Stimulated activated CD8-positive, alpha-beta memory T cell treated with anti-CD3 and anti-CD28 coated beads, Interleukin-4, amount 100 ng/mL, for 48 hours (primary cell): ENCODE measurements around the gene HMX3.

Experiments
- DNase-seq: peaks from one replicate; pipeline ENCODE4 v3.0.0-alpha.2; 2020

The HMX3 gene

DNA sequence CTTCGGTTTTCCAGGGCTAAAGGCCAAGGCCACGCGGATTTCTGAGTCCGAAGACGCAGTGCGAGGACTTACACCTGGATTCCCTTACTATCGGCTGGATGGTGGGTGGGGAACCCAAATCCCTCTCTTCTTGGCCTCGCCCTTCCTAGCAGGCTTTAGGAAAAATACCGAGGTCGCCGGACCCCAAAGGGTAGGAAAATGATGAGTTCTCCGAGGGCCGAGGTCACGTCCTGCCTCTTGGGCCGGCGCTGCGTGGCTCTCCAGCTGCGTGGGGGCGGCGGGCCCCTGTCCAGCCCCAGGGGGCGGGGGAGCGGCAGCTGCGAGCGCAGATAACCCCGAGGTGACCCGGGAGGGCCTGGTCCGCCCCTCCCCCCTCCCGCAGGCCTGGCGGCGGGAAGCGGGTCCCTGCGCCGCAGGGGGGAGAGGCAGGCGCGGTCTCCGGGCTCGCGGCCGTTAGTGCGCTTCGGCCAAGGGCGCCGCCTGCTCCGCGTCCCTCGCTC is 805 bp upstream of the HMX3 start:
- no peak for DNase-seq

DNA sequence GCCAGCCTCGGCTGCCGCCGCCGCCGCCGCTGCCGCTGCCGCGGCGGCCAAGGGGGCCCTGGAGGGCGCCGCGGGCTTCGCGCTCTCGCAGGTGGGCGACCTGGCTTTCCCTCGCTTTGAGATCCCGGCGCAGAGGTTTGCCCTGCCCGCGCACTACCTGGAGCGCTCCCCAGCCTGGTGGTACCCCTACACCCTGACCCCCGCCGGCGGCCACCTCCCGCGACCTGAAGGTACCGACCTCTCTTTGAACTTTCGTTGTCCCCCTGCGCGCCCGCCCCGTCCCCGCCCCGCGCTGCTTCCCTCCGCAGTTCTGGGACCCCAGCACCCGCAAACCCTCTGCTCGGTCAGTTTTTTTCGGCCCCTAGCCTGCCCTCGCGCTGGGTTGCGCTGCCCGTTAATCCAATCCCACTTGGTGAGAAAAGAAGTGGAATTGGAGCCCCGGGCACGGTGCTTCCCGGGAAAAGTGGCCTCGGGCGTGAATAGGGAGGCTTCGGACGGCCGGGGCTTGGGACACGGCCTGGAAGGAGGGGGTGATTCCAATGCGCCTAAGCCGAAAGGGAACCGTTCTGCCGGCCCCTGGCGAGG is 543 bp downstream of the HMX3 start:
- no peak for DNase-seq

DNA sequence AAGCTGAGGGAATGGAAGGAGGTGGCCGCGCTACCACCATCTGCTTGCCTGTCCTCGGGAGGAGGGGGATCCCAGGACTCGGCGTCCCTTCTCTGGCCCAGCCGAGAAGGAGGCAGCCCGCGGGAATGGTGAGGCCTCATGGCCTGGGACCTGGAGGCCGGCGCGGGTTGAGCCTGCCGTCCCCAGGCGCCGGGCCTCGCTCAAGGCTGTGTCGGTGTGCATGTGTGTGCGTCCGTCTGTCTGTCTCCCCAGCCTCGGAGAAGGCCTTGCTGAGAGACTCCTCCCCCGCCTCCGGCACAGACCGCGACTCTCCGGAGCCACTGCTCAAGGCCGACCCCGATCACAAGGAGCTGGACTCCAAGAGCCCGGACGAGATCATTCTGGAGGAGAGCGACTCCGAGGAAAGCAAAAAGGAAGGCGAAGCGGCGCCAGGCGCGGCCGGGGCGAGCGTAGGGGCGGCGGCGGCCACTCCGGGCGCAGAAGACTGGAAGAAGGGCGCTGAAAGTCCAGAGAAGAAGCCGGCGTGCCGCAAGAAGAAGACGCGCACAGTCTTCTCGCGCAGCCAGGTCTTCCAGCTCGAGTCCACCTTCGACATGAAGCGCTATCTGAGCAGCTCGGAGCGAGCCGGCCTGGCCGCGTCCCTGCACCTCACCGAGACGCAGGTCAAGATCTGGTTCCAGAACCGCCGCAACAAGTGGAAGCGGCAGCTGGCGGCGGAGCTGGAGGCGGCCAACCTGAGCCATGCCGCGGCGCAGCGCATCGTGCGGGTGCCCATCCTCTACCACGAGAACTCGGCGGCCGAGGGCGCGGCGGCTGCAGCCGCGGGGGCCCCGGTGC is 1.3 kb downstream of the HMX3 start:
- DNase-seq = peak; percentile 44

DNA sequence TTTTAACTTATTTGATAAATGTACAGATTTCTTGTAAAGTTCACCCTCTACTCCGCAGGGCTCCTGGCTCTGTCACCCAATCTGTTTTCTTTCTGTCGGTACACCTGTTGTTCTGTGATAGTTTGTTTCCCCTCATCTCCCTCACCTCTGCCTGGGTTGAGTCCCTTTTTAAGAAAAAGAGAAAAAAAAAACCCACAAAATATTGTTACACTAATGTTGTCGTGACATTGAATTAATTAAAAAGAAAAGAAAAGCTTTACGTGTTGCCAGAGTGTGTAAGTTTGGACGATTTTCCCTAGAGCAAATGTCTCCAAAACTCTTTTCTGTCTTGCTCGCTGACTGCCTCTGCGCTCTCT is 3.4 kb downstream of the HMX3 start:
- no peak for DNase-seq

DNA sequence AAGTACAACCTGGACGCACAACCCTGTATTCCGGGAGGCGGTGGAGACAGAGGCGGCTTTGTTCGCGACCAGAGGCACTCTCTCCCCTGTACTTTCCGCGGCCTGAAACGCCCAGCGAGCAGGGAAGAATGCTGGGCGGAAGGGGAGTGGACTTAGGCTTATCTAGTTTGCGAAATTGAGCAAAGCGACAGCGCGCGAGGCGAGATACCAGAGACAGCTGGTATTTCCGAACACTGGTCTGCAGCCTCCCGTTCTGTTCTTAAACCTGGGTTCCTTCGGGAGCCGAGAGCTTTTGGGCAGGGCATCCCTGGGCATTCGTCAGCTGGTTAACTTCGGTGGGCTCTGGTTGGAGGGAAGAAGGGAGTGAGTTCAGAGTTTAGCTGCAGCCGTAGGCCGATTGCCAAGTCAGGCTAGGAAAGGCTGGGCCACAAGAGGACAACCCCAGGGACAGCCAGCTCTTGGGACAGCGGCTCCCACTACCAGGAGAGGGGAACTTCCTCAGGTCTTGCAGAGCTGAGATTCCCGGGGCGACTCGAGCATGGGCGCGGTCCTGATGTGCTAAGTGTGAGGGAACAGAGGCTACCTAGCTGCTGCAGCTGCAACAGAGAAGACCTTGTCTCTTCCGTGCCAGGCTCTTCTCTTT is 3.9 kb downstream of the HMX3 start:
- peak; percentile 32 for DNase-seq

DNA sequence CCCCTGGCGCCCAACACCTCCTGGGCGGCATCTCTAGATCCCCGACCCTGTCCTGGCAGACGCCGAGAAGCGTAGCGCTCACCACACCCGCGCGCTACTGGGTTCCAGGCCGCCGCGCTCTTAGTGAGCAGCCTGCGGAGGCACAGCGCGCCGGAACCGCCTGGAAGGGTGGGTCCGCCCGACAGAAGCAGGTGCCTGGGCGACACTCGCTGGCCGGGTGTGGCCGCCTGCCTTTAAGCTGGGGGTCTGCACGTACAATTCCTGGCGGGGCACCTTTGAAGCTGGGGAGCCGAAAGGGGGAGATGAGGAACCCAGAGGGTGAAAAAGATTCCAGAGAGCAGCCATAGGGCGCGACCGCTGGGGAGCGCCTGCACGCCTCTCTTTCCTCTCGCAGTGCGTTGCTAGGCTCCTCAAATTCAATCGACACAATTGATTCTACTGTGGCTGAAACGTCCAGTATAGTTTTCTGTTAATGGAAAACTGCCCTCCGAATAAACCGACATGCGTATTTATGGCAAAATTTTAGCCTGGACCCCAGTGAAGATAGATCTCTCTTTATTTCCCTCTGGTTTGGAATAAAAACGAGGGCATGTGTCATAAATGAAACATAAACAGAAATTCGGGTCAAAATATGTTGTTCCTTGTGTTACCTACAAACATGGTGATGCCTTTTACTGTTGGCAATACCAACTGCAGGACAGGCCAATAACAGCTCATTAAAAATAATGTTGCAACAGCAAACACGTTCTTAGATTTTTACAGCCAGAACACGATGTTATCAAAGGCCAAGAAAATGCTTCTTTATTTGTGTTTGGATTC is 4.6 kb downstream of the HMX3 start:
- DNase-seq = peak; percentile 39

DNA sequence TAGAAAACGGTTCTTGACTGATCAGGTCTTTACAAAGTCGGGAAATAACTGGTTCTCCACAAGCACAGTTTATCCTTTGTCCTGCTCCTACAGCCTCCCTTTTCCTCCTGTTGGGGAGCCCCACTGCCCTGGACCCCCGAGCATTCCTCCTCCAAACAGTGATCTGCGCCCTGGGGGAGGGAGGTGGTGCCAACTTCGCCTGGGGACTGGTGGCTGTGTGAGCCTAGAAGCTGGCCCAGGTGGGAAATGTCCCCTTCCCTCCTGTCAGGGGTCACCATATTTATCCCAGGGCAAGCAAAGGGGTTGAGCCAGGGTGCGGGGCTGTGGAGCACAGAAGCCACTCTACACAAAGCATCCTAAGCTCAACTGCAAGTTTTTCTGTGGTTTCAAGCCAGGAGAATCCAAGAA is 5.2 kb downstream of the HMX3 start:
- no peak for DNase-seq

DNA sequence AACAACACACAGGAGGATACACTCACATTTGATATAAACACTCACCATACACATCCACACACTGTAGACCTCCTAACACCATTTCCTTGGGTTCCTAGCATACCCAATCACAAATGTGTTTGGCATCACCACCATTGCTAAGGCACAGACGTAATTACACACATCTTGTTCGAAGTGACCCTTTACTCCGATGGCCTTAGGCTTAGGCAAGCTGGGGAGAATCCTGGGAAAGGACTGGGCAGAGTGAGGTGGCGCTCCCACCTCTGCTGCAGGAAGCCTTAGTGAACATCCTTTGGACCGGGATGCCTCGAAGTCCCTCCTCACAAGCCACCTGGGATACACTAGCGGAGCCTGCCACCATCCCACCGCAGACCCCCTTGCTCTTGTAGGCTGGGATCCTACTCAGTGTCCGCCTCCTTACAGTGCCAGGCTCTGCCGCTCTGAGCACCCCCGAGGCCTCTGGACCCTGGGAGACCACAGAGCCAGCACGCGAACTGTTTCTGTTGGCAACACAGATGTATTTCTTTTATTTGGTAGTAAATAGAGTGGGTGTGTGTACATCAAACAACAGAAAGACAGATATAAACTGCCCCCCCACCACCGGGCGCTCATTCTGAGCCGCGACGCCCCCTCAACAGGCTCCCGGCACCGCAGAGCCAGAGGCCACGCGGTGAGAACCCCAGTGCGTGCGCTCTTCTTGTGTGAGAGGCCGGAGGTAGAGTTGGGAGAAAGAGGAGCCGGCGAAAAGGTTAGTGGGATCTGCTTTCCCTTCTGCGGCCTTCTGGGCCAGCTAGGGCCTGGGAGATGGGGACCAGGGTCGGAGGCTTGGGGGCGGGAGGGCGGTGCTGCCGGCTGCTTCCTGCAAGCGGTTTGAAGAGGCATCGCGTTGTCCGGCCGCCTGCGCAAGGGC is 6.3 kb downstream of the HMX3 start:
- DNase-seq = no peak

DNA sequence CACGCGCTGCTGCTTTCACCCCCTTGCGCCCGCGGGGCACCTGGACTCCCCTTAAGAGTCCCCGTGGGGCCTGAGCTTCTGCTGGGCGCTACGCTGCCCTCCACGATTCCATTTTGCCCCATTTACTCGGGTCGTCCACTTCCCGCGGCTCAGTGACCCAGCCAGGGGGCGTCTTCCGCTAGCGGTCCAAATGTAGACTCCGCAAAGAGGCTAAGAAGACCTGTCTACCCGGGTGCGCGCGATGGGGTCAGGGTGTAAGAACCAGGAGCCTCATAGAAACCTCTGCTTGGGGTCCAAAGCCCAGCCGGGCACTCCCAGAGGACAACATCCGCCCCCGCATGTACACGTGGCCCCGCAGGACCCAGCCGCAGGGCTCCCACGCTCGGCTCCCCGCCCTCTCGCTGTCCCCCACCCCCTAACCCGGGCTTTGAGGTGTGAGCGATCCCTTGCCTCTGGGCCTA is 7.0 kb downstream of the HMX3 start:
- DNase-seq = no peak

DNA sequence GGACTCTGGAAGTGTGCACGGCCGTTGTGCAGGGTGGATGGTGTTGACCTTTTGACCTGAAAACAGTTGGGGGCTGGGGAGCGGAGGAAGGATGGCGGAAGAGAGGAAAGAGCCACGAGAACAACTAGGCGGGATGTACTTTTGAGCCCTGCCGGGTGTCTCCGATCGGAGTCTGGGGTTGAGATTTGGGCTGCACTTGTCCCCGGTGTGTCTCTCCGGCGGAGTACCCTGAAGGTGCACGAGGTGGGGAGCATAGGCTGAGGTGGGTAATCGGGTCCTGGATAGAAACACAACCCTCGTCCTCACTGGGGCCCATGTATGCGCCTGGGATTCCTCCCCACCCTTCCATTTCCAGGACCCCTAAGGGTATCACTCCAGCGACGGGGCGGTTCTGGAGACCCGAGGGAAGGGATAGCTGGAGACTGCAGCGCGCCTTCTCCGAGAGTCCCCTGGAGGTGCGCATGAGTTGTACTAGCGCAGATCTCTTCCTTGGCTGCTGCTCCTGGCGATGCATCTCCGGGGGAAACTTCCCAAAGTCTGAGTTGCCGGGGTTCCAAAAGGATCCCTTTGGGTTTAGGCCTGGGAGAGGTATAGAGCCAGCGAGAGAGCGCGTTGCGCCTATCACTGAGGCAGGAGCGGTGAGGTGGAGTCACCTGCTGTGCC is 7.5 kb downstream of the HMX3 start:
- no peak for DNase-seq

DNA sequence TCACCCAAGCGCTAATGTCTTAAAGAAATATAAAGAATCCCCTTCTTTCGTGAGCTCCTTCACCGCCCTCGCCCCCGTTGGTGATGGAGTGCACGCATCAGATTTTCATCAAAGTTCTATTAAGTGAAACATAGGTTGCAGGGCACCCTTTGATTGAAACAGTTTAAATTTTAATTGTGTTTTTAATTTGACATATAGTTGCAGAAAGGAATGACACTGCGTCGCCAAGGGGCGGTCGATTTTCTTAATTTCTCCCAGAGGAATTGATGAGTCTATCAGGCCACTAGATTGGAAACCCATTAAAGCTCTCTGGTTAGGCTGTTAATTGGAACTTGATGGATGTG is 8.0 kb downstream of the HMX3 start:
- DNase-seq = no peak

DNA sequence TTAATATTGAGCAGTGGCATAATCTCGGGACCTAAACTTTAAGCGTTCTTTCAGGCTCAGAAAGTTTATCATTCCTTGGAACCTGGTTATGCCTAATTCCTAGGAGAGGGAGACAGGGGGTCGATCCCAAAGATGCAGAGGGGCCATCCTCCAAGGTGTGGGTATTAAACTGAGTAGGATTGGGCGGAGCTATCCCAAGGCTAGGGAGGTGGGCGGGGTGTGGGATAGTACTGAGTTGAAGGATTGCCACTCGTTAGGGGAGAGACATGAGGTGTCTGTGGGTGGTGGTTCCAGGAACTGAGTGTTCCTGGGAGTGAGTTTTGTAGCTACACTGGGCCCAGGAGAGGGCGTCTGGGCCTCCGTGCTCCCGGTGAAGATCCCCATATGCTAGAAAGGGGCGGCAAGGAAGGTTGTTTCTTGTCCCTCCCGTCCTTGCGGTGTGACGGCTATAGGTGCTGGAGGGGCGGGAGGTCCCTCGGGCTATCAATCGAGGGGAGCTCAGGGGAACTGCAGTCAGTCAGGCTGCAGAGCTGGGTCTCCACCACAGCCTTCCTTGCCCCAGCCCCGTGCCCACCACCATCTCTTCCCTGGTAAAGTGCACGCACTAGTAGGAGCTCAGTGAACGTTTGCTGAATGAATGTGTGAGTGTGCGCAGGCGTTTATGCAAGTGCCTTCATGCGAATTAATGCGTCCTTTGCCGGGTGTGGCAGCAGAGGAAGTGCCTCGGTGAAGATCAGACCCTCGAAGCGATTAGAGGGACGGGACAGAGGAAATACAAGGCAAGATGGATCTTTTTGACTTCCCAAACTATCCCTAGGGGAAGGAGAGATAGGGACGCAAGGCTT is 9.1 kb downstream of the HMX3 start:
- no peak for DNase-seq

DNA sequence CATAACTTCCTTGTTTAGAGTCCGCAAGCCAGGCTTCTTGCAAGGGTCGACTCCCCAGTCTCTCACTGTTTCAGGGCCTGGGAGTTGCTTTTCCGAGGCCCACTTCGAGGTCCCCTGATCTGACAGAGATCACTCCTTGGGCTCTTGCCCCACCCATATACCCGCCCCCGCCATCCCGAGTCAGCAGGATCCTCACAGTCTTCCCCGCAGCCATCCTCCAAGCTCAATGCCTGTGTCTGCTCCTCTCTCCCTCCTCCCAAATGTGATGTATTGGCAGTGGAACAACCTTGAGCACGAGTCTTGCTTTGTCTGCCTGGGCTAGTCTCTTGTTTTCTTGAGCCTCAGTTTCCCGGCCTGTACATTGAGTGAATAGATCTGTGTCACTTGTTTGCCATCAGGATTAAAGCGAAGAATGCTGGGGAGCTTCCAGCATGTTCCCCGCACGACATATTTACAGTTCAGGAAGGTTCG is 9.8 kb downstream of the HMX3 start:
- DNase-seq = no peak

DNA sequence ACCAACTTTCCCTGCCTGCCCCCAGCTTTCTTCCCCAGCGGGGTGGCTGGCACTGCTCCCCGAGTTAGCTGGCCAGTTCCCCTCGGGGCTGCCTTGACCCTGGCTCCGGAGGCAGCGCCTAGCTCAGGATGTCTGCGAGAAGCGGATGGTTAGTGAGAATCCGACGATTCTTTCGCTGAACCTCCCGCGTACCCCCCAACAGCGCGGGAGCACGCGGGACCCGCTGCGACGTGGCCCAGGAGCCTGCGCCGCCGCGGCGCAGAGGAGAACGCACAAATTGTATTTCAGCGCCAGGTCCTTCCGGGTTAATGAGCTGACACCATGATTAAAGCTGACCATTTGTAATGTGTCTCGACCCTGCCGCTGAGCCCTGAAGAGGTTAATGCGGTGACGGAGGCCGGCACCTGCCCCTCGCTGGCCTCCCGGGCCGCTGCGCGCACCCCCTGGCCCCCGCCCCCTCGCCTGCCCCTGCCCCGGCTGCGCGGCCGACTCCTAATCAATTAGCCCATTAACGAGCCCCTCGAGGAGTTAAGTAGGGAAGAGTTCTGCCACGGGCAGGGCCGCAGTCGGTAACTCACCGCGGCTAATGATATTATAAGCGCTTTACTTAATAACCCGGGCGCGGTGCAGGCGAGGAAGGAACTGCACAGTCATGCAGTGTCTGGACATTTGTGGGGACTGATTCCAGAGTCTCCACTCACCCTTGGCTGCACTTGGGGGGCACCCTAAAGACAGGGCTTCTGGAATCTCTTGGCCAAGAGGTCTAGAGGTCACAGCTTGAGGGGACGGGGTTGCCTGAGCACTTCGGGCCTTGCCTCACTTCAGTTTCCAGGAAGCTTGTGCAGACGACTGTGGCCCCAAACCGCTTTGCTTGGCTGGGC is 10.5 kb downstream of the HMX3 start:
- no peak for DNase-seq

DNA sequence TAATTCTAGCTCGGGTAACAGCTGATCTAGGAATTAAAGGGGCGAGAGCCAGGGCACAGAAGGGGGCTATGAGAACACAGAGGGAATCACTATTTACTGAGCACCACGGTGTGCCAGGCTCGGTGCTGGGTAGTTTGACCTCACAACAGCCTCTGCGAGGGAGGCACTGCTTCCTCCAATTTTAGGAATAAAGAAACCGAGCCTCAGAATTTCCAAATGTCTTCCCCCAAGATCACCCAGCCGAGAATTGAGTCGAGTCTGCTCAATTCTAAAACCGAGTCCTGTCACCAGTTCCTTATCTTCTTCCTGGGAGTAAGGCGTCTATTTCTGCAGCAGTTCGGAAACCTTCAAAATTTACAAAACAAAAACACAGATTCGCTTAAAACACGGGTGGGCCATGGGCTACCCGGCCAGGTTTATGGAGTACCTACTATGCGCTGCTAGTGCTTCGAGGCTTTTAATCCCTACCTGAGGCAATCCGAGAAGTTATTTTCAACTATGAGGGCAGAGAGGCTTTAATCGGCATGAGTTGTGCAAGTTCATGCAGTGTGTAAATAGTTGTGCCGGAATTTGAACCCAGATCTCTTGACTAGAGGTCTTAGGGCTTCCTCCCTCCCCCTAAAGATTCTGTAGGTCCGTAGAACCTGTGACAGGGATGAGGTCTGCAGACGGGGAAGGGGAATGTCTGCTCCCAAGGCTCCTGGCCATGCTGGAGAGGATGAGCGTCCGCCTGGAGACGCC is 11.3 kb downstream of the HMX3 start:
- DNase-seq = no peak

DNA sequence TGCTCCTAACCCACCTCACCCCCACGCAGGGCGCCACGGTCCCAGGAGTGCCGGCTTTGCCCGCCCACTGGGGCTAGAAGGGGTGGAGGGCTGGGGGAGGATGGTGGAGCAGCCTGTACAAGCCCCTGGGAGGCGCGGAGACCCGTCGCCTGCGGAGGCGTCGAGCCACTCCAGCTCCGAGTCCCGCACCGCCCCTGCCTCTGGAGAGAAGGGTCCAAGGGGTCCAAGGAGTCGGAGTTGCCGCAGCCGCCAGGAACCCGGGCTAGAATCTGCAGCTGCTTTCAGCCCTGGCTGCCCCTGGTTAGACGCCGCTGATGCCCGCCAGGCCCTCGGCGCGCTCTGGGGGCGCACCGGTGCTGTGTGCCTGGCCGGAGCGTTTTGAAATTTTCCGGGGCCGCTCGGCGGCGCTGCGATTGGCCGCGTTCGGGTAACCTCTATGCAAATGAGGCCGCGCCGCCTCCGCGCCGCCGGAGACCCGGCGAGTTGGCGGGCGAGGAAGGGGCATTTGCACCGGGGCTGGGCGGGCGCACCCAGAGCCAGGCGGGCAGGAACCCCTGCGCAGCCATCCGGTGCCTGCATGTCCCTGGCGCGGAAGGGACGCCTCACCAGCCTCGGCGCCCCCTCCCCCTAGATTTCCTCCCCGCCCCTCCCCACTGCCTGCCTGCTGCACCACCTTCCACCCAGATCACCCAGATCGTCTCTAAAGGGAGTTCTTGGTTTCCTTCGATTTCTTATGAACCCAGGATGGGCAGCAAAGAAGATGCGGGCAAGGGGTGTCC is 12.1 kb downstream of the HMX3 start, which contains the start of gene HMX2:
TSS of gene HMX2 (plus strand) at position 502 of the 779 bp plus-strand sequence. CDS start at position 745, 243 bp downstream.
- peak; percentile 67 for DNase-seq

DNA sequence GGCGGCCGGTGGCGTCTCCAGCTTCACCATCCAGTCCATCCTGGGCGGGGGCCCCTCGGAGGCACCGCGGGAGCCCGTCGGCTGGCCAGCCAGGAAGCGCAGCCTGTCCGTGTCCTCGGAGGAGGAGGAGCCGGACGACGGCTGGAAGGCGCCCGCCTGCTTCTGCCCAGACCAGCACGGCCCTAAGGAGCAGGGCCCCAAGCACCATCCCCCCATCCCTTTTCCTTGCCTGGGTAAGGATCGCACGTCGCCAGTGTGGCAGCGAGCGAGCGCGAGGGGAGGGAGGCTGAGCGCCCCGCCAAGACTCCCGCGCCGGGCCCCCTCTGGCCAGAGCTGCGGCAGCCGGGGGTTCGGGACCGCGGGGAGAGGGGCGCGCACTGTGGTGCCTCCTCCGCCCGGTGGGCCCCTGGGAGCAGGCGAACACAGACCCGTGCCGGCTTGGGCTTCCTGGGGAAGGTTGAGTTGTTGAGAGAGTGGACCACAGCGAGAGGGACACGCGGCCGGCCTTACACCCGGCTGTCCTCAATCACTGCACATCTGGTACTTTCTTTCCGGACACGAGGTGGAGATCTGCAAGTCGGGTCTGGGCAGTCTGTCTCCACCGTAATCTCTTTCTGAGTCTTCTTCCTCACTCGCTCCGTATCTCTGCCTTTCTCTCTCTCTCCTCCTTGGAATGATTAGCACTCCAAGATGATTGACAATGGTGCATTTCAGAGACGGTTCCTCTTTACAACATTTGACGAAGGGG is 12.8 kb downstream of the HMX3 start:
- DNase-seq = no peak
